ENCODE measurements around the gene TBCK.

- TF ChIP-seq POLR2AphosphoS5 (IDR thresholded peaks at IDR 0.05; ENCODE audit: low read depth, low read length): no peak
- TF ChIP-seq YY1 (IDR thresholded peaks at IDR 0.05; ENCODE audit: low read depth, low read length): no peak
- TF ChIP-seq, protein P1, sequence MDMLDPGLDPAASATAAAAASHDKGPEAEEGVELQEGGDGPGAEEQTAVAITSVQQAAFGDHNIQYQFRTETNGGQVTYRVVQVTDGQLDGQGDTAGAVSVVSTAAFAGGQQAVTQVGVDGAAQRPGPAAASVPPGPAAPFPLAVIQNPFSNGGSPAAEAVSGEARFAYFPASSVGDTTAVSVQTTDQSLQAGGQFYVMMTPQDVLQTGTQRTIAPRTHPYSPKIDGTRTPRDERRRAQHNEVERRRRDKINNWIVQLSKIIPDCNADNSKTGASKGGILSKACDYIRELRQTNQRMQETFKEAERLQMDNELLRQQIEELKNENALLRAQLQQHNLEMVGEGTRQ (IDR thresholded peaks at IDR 0.05; ENCODE audit: low read length): no peak
These were observed 167.0 kb downstream of the TBCK start for GRCh38 chr4:106149026-106149425.
